Hepatocyte (in vitro differentiated cells): ENCODE data around the gene KATNB1. TPM values are rescaled to one million over a fixed set of nuclear protein-coding genes. Genes with fewer than 3 reads are reported as not detected.

Source experiments
- DNase-seq: peaks from one replicate; pipeline ENCODE4 v3.0.0-alpha.2; 2016; ENCODE audit warnings: low spot score
- H2AFZ ChIP-seq: fragments of 200-600 bp; sonication (generic); 2 replicates; pipeline ENCODE4 v1.6.0; 2016; ENCODE audit warnings: antibody characterized with exemption, mild to moderate bottlenecking
- H3K27ac ChIP-seq: fragments of 200-600 bp; sonication (generic); 2 replicates; pipeline ENCODE4 v1.5.1; 2016; ENCODE audit warnings: mild to moderate bottlenecking
- H3K27me3 ChIP-seq: fragments of 200-600 bp; sonication (generic); 2 replicates; pipeline ENCODE4 v1.6.1; 2016
- H3K36me3 ChIP-seq: fragments of 200-600 bp; sonication (generic); replicated peaks from 2 replicates; pipeline ENCODE4 v1.5.1; 2016; ENCODE audit warnings: low read depth; ENCODE audit not compliant: insufficient read depth
- H3K4me1 ChIP-seq: fragments of 200-600 bp; sonication (generic); 2 replicates; pipeline ENCODE4 v1.5.1; 2016; ENCODE audit warnings: mild to moderate bottlenecking, moderate library complexity; ENCODE audit not compliant: insufficient read depth
- H3K4me2 ChIP-seq: fragments of 200-600 bp; sonication (generic); 2 replicates; pipeline ENCODE4 v1.6.0; 2016
- H3K4me3 ChIP-seq: fragments of 200-600 bp; sonication (generic); 2 replicates; pipeline ENCODE4 v1.5.1; 2016; ENCODE audit warnings: mild to moderate bottlenecking
- H3K79me2 ChIP-seq: fragments of 200-600 bp; sonication (generic); 2 replicates; pipeline ENCODE4 v1.6.0; 2017; ENCODE audit warnings: mild to moderate bottlenecking
- H3K9me2 ChIP-seq: fragments of 200-600 bp; sonication (generic); replicated peaks from 2 replicates; pipeline ENCODE4 v1.6.0; 2017; ENCODE audit warnings: mild to moderate bottlenecking; ENCODE audit not compliant: insufficient read depth
- H3K9me3 ChIP-seq: fragments of 200-600 bp; sonication (generic); 2 replicates; pipeline ENCODE4 v1.5.1; 2016; ENCODE audit warnings: low read depth, mild to moderate bottlenecking
- H4K20me1 ChIP-seq: fragments of 200-600 bp; sonication (generic); 2 replicates; pipeline ENCODE4 v1.6.0; 2016; ENCODE audit warnings: mild to moderate bottlenecking; ENCODE audit not compliant: insufficient read depth, poor library complexity, severe bottlenecking
- EZH2 ChIP-seq: fragments of 200-600 bp; sonication (generic); IDR thresholded peaks from 2 replicates; pipeline ENCODE4 v1.6.1; 2016; ENCODE audit warnings: antibody characterized with exemption, mild to moderate bottlenecking, borderline replicate concordance
- EZH2phosphoT487 ChIP-seq: fragments of 200-600 bp; sonication (generic); IDR thresholded peaks from one replicate; pipeline ENCODE4 v1.6.1; 2018; ENCODE audit warnings: antibody characterized with exemption, mild to moderate bottlenecking, low read depth, moderate library complexity; ENCODE audit not compliant: unreplicated experiment, severe bottlenecking
- WGBS: methylation state at CpG from one replicate; pipeline ENCODE4 v1.1.6; 2016; ENCODE audit warnings: low lambda C conversion rate; ENCODE audit errors: missing lambda C conversion rate; 5-methylcytosine and 5-hydroxymethylcytosine counted together
- polyA plus RNA-seq: library from polyadenylated mRNA; unstranded; fragments of >200 nt; fragmentation: Nextera tagmentation; extraction: Ambion mirVana; gene quantifications from 2 replicates; pipeline ENCODE4 v1.2.1, GENCODE V29; 2016
- total RNA-seq: library from RNA; depleted of rRNA; stranded (reverse); fragments of >200 nt; gene quantifications from 2 replicates; pipeline ENCODE4 v1.2.3, GENCODE V29; 2014
- TF ChIP-seq, protein P1 (sequence below): fragments of 200-600 bp; sonication (generic); IDR thresholded peaks from 2 replicates; pipeline ENCODE4 v1.5.1; 2016; ENCODE audit warnings: antibody characterized with exemption, mild to moderate bottlenecking; ENCODE audit not compliant: poor library complexity

Gene KATNB1
- total and polyA plus RNA-seq, 2 experiments from 2014 or later, result 12.3 to 15.3 TPM

DNA sequence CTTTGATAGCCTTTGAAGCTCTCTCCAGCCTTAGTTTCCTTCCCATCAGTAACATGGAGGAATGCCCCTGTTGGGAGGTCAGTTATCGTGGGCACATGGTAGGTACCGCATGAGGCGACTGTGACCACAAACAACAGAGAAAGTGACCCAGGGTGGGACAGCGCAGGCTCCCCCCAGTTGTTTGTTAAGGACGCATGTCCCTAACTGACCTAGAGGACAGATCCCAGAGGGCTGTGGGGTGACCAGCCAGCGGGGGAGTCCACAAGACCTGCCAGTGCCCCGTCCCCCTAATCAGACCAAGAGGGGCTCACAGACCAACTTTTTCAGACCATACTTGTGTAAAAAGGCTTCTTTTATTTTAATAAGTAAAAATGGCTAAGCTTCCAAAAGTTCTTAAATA is 22.3 kb downstream of the KATNB1 start:
- TF ChIP-seq, protein P1, sequence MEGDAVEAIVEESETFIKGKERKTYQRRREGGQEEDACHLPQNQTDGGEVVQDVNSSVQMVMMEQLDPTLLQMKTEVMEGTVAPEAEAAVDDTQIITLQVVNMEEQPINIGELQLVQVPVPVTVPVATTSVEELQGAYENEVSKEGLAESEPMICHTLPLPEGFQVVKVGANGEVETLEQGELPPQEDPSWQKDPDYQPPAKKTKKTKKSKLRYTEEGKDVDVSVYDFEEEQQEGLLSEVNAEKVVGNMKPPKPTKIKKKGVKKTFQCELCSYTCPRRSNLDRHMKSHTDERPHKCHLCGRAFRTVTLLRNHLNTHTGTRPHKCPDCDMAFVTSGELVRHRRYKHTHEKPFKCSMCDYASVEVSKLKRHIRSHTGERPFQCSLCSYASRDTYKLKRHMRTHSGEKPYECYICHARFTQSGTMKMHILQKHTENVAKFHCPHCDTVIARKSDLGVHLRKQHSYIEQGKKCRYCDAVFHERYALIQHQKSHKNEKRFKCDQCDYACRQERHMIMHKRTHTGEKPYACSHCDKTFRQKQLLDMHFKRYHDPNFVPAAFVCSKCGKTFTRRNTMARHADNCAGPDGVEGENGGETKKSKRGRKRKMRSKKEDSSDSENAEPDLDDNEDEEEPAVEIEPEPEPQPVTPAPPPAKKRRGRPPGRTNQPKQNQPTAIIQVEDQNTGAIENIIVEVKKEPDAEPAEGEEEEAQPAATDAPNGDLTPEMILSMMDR, result no peak
- no peak for TF ChIP-seq EZH2
- TF ChIP-seq EZH2phosphoT487, result no peak
- no peaks in the 10 kb centered on the region for H3K36me3 ChIP-seq
- no peak overlapping the region for H3K4me2 ChIP-seq
- no peaks in the 10 kb centered on the region for H3K4me1 ChIP-seq
- no peaks in the 10 kb centered on the region for H3K9me3 ChIP-seq
- H3K4me3 ChIP-seq, result no peak overlapping the region
- 97% methylated on average over 7 of the region's 7 CpGs for WGBS
- no peaks in the 10 kb centered on the region for H4K20me1 ChIP-seq
- no peaks in the 10 kb centered on the region for H3K9me2 ChIP-seq
- DNase-seq, result no peak
- H3K27me3 ChIP-seq, result no peaks in the 10 kb centered on the region
- H3K79me2 ChIP-seq, result no peaks in the 10 kb centered on the region
- no peak overlapping the region for H3K27ac ChIP-seq
- H2AFZ ChIP-seq, result no peak overlapping the region

DNA sequence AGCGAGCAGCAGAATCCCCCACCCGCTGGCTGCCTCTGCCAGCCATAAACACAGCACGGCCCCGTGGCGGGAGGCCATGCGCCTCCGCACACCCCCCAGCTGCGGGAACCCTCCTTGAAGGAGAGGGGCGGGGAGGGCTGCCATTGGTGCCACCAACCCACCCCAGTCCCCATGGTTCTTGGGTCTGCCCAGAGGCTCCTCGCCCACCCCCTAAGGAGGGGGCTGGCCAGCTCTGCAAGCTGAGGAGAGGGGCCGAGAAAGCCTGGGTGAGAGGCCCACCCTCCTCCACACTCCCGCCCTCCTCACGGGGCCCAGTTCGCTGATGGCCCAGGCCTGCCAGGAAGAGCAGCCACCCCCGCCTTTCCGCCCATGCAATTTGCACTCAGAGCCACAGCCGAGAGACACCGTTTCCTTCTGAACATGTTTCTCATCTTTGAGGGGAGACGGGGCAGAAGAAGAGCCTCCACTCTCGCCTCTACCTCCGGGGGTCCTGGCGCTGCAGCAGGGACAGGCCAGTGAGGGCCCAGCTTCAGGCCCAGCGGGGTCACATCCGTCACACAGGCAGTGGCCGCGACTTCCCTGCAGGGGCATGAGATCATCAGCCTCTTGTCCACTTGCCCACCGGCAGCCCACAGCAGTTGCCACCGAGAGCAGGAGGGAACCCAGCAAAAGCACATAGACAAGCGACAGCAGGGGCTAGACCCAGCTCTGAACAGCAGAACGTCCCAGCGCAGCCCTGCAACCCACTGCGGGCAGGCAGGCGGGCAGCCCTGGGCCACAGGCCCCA is 23.0 kb downstream of the KATNB1 start:
- Histone ChIP-seq H3K27me3 (no peaks in the 10 kb centered on the region), H3K79me2 (no peaks in the 10 kb centered on the region), H3K4me2 (no peak overlapping the region), H3K27ac (no peak overlapping the region), H3K4me1 (no peaks in the 10 kb centered on the region), H3K9me2 (no peaks in the 10 kb centered on the region), H3K36me3 (no peaks in the 10 kb centered on the region), H3K9me3 (no peaks in the 10 kb centered on the region), H2AFZ (no peak overlapping the region), H4K20me1 (no peaks in the 10 kb centered on the region), H3K4me3 (no peak overlapping the region)
- no peak for TF ChIP-seq EZH2
- TF ChIP-seq EZH2phosphoT487, result no peak
- TF ChIP-seq, protein P1, result no peak
- WGBS, result 88% methylated on average over 29 of the region's 33 CpGs
- no peak for DNase-seq

GRCh38 chr16:57759131-57759530 is 23.6 kb downstream of the KATNB1 start:
- DNase-seq, result no peak
- Histone ChIP-seq H3K27ac (no peak overlapping the region), H3K4me1 (no peaks in the 10 kb centered on the region), H3K27me3 (no peaks in the 10 kb centered on the region), H2AFZ (no peak overlapping the region), H3K4me3 (no peak overlapping the region), H3K79me2 (no peaks in the 10 kb centered on the region), H3K36me3 (no peaks in the 10 kb centered on the region), H3K4me2 (no peak overlapping the region), H3K9me3 (no peaks in the 10 kb centered on the region), H4K20me1 (no peaks in the 10 kb centered on the region), H3K9me2 (no peaks in the 10 kb centered on the region)
- TF ChIP-seq, protein P1, result no peak
- TF ChIP-seq EZH2phosphoT487 (no peak), EZH2 (no peak)
- WGBS, result 85% methylated on average over 6 of the region's 7 CpGs
